Endothelial cell of hepatic sinusoid (primary cell): ENCODE measurements around the gene PGBD5.
"Not testable (repeated sequence)": the region's sequence is repeated elsewhere in the genome, so short reads cannot be mapped to it uniquely, and the experiment has no call there.

Source experiments
- in situ Hi-C: cut with HindIII; loops from 2 replicates; pipeline ENCODE4 v1.10.0; 2017; ENCODE audit warnings: low sequenced_read_pairs

Gene PGBD5

DNA sequence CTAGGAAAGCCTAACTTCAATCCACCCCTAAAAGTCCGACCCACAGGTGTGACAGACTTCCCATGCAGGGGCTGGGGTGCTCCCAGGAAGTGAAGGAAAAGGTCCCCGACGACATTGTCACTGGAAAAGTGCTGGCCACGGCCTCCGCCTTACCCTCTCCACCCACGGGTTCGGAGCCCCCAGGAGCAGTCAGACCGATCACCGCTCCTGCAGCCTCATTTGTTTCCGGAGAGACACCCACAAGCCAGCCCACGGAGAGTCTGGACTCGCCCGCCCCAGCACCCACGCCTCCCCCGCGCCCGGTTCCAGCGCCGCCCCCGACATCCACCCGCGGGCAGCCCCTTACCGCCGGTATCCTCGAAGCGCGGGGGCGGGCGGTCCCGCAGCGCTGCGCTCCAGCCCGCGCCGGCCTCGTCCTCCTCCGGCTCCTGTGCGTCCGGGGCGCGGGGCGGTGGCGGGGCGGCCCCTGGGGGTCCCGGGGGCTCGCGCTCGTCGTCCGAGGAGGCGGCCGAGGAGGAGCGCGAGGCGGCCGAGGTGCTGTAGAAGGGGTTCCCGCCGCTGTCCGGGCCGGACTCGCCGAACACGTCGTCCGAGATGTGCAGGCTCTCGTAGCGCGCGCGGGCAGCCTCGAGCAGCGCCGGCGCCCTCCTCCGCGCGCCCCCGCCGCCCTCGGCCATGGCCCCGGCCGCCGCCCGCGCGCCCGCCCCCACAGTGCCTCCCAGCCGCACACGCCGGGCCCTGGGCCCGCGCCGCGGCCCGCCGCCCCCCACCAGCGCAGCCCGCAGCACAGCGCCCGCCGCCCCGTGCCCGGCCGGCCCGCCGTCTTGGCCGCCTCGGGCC, 660 bp downstream of the PGBD5 start:
- in situ Hi-C loops: no loop called here

GRCh38 chr1:230424391-230425251, 1.5 kb downstream of the PGBD5 start:
- in situ Hi-C loops: no loop called here

- in situ Hi-C loops: no loop called here
These were observed 2.2 kb downstream of the PGBD5 start for GRCh38 chr1:230423951-230424350.

GRCh38 chr1:230423261-230423660, 2.9 kb downstream of the PGBD5 start:
- in situ Hi-C loops: no loop called here

GRCh38 chr1:230422221-230422981, 3.7 kb downstream of the PGBD5 start:
- in situ Hi-C loops: no loop called here

GRCh38 chr1:230421481-230421880, 4.7 kb downstream of the PGBD5 start:
- in situ Hi-C loops: no loop called here

DNA sequence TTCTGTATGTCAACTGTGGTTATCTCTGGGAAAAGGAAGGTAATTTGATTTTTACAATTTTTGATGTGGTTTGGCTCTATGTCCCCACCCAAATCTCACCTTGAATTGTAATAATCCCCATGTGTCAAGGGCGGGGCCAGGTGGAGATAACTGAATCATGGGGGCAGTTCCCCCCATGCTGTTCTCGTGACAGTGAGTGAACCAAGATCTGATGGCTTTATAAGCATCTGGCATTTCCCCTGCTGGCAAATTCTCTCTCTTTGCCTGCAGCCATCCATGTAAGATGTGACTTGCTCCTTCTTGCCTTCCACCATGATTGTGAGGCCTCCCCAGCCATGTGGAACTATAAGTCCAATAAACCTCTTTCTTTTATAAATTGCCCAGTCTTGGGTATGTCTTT, 5.8 kb downstream of the PGBD5 start:
- in situ Hi-C loops: not testable (repeated sequence)

DNA sequence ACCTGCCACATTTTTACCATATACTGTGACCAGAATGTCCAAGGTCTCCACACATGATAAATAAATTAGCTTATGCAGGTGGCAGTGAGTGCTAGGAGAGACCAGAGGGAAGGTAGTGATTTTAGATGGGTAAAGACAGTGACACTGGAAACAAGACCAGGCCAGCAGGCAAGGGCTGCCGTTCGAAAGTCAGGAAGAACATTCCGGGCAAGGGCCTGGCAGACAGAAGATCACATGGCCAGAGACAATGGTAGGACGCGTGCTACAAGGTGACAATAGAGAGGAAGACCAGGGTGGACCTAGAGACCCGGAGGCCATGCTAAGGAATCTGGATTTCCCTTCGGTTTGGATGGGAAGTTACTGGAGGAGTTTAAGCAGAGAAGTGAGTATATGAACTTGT, 9.7 kb downstream of the PGBD5 start:
- in situ Hi-C loops: no loop called here

DNA sequence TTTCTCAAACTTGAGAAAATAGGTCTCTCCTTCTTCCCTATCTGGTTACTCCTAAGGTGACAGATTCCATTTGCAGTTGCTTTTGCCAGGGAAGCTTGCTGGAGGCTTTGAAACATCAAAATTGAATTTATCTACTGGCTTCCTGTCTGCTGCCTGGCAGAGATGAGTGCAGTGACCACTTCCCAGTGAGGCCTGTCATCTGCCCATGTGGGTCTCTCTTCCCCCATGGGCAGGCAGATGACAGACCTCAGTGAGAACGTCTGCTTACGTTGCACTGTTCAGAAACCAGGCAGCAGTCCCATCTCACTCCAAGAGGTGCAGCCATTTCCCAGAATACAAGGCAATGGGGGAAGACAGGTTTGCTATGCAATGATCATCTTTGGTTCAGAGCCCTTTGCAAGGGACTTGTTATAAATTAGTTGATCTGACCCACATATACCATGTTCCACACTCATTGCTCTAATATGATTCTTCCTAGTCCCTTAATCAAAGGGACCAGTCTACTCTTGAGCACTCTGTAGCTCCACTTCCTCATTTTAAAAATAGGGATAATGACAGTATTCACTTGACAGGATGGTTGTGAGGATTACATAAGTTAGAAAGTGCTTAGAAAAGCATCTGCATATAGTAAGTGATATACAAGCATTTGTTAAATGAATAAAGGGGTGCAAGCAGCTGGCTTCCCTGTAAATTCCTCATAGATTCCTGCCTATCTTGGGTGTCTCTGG, 10.6 kb downstream of the PGBD5 start:
- in situ Hi-C loops: no loop called here

DNA sequence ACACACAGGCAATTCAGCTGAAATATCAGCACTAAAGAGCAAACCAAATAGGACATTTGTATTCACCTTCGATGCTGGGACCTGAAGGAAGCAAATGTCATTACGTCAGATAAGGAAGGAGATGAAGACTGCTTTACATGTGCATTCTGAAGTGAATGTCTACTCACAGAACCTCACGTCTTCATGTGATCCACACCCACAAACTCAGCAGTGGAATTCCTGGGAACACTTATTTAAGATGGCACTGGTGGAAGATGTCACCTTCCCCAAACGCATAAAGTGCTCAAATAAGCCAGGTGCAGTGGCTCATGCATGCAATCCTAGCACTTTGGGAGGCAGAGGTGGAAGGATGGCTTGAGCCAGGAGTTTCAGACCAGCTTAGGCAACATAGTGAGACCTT, 11.4 kb downstream of the PGBD5 start:
- in situ Hi-C loops: no loop called here

- in situ Hi-C loops: no loop called here
These were observed 12.0 kb downstream of the PGBD5 start for GRCh38 chr1:230414102-230414501.

DNA sequence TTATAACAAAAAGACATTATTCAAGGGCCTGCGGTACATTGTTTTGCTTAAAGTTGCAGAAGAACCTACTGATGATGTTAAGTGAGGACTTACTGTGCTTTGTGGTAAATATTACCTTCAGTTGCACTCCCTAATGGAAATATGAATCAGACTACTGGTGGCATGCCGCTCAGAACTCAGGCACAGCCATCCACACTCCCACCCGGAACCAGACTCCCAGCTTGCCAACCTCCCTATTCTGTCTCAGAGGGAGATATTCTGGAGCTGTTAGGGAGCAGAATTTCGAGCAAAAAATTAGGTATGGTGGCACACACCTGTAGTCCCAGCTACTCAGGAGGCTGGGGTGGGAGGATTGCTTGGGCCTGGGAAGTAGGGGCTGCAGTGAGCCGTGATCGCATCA, 13.1 kb downstream of the PGBD5 start:
- in situ Hi-C loops: no loop called here

DNA sequence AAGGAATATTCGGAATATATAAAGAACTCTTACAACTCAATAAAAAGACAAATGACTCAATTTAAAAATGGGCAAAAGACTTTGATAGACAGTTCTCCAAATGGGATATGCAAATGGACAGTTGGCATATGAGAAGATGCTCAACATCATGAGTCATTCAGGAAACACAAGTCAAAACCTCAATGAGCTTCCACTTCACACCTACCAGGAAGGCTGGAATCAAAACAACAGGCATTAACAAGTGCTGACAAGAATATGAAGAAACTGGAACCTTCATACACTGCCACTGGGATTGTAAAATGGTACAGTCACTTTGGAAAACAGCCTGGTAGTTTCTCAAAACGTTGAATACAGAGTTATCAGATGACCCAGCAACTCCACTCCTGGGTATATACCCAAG, 17.2 kb downstream of the PGBD5 start:
- in situ Hi-C loops: no loop called here

DNA sequence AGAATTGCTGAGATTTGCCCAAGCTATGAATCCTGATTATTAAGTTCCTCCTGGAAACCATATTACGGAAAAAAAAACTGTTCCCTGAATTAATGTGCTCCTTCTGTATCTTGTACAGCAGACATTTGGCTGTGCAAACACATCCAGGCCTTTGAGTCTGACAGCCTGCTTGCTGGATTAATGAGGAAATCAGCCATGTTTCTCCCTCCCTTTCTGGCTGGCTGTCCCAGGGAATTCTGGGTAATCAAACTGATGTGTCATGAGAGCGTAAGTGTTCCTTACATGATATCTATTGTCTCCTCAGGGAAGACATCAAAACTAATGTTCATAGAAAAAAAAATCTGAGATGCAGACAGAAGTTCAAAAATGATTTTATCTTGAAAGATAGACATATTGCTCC, 18.8 kb downstream of the PGBD5 start:
- in situ Hi-C loops: no loop called here

GRCh38 chr1:230406727-230407126, 19.4 kb downstream of the PGBD5 start:
- in situ Hi-C loops: not testable (repeated sequence)

- in situ Hi-C loops: no loop called here
These were observed 22.7 kb downstream of the PGBD5 start for GRCh38 chr1:230403442-230403841.

GRCh38 chr1:230401763-230402294, 24.3 kb downstream of the PGBD5 start:
- in situ Hi-C loops: no loop called here

DNA sequence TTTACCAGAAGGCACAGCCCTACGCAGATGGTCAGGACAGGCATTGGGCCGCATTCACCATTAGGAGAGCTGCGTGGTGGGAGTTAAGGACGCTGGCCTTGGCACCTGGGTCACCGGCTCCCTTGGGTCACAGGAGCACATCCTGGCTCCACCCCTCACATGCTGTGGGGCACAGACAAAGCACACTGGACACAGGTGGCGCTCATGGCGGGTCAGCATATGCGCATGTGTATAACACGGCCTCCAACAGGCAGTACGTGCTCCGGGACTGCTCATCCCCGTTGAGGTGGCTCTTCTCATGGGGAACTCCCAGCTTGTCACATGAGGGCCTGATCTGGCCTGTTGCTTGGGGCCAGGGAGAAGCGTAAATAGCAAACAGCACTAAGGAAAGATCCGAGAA, 25.0 kb downstream of the PGBD5 start:
- in situ Hi-C loops: no loop called here

DNA sequence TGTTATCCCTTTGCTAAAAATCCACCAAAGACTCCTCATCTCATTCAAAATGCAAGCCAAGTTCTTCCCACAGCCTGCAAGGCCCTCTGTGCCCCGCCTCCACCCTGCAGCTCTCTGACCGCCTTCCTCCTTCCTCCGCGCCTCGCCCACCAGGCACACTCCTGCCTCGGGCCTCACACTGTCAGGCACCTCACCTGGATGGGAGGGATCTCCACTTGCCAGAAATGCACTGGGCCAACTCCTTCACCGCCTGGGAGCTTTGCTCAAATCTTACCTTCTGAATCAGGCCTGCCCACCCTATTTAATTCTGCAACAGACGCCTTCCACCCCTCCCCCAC, 26.2 kb downstream of the PGBD5 start:
- in situ Hi-C loops: no loop called here

GRCh38 chr1:230399321-230400006, 26.7 kb downstream of the PGBD5 start:
- in situ Hi-C loops: no loop called here
